ENCODE results near the gene RER1. TPM values are rescaled to one million over a fixed set of nuclear protein-coding genes. Genes with fewer than 3 reads are reported as not detected.

The RER1 gene
- total RNA-seq, 2 experiments from 2014 or later, result 60.5 to 138 TPM

DNA sequence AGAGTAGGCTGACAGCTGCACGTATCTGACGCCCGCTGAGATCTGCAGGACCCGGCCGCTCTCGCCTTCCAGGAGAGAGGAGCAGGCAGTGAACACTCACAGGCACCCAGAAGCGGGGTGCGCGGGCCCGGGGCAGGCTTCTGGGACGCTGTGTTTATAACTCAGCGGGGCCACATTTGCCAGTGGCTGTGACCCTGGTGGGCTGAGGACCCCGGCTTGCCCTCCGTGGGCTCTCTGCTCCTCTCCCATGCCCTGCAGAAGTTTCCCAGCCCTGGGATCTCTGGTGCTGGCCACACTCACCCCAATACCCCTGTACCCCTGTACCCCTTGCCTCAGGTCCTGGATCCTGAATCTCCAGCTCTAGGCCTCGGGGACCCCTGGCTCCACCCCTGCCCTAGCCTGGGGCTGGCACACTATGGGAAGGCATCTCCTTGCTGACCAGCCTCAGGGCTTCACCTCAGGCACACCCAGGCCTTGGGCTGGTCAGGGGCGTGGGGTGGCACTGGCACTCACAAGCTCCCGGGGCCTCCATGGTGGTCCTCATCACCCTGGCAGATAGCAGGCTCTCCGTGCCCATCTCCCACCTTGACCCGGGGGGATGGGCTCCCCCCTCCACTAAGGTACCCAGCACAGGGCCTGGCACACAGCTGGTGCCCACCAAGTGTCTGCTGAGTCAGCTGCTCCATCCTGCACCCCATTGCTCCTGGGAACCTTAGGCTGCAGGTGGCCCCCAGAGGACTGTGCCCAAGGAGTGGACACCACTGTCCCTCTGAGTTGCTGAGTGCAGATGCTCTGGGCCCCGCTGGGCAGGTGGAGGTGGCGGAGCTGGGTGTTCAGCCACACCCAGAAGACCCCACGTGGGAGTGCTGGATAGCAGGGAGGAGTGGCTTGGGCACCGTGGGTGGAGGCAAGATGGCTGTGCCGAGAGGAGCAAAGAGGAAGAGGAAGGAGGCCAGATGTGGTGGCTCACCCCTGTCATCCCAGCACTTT lies 32.7 kb upstream of the RER1 start:
- Histone ChIP-seq H3K4me3 (ENCODE audit: low read depth, low read length, poor library complexity, severe bottlenecking) (no peak overlapping the region), H3K4me1 (ENCODE audit: insufficient read depth, low read length, poor library complexity, severe bottlenecking) (no peaks in the 10 kb centered on the region), H3K9me3 (ENCODE audit: low read length) (no peaks in the 10 kb centered on the region; the same call in 1 of the 2 replicates), H3K79me2 (ENCODE audit: insufficient read depth, low read depth, low read length) (no peaks in the 10 kb centered on the region), H4K20me1 (ENCODE audit: insufficient read depth, low read length) (no peaks in the 10 kb centered on the region), H3K4me2 (ENCODE audit: low read length) (no peak overlapping the region), H3K9me2 (ENCODE audit: insufficient read depth, low read length) (no peaks in the 10 kb centered on the region), H3K27ac (ENCODE audit: low read depth, low read length, poor library complexity, severe bottlenecking) (no peak overlapping the region), H3K36me3 (ENCODE audit: insufficient read depth, low read length) (no peaks in the 10 kb centered on the region), H2AFZ (ENCODE audit: low read length) (no peak overlapping the region)
- POLR2A ChIA-PET, result no interaction called here
- no TSS peak for BruUV-seq (replicated peaks)
- TF ChIP-seq EZH2phosphoT487 (IDR thresholded peaks at IDR 0.05; ENCODE audit: borderline replicate concordance, low read depth, low read length), result no peak
- no peak for TF ChIP-seq CTCF (conservative IDR thresholded peaks at IDR 0.05; ENCODE audit: low read length)
- no peak for DNase-seq (ENCODE audit: low spot score)
- CTCF ChIA-PET (ENCODE audit: unreplicated experiment), result no interaction called here
- intact Hi-C loops (cut with micrococcal nuclease; ENCODE audit: unreplicated experiment), result no loop called here

DNA sequence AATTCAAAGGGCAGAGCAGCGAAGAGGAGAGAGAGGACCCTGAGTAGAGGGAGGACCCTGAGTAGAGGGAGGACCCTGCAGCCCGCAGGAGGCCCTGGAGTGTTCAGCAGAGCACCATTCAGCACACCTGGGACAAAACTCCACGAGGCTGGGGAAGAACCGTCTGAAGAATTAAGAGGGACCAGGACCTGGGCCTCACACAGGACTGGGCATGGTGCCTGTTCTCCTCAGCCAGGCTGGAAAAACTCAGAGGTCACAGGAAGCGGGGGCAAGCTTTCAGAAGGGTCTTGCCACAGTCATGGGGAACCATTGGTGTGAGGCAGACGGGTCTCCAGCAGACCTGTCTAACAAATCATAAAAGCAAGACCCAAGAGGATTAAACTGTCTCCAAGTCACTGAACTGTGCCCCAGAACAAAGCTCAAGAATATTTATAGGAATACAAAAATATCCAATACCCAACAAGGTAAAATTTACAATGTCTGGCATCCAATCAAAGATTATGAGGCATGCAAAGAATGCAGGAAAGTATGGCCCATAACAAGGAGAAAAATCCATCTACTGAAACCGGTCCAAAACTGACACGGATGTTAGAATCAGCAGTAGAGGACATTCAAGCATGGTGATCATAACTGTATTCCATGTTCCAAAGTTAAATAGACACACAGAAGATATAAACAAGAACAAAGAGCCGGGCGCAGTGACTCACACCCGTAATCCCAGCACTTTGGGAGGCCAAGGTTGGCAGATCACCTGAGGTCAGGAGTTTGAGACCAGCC lies 30.9 kb upstream of the RER1 start:
- intact Hi-C loops (cut with micrococcal nuclease; ENCODE audit: unreplicated experiment), result no loop called here

More for the DNA sequence above, 30.9 kb upstream of the RER1 start:
- Histone ChIP-seq H3K79me2 (ENCODE audit: insufficient read depth, low read depth, low read length) (no peaks in the 10 kb centered on the region), H3K36me3 (ENCODE audit: insufficient read depth, low read length) (no peaks in the 10 kb centered on the region), H3K9me2 (ENCODE audit: insufficient read depth, low read length) (no peaks in the 10 kb centered on the region), H3K4me3 (ENCODE audit: low read depth, low read length, poor library complexity, severe bottlenecking) (no peak overlapping the region), H3K27ac (ENCODE audit: low read depth, low read length, poor library complexity, severe bottlenecking) (no peak overlapping the region), H3K4me1 (ENCODE audit: insufficient read depth, low read length, poor library complexity, severe bottlenecking) (no peaks in the 10 kb centered on the region), H3K9me3 (ENCODE audit: low read length) (no peaks in the 10 kb centered on the region; the same call in 1 of the 2 replicates), H4K20me1 (ENCODE audit: insufficient read depth, low read length) (no peaks in the 10 kb centered on the region), H3K4me2 (ENCODE audit: low read length) (no peak overlapping the region), H2AFZ (ENCODE audit: low read length) (no peak overlapping the region)
- POLR2A ChIA-PET, result no interaction called here
- BruUV-seq (replicated peaks), result no TSS peak
- CTCF ChIA-PET (ENCODE audit: unreplicated experiment), result no interaction called here
- DNase-seq (ENCODE audit: low spot score), result no peak
- TF ChIP-seq CTCF (conservative IDR thresholded peaks at IDR 0.05; ENCODE audit: low read length) (no peak), EZH2phosphoT487 (IDR thresholded peaks at IDR 0.05; ENCODE audit: borderline replicate concordance, low read depth, low read length) (no peak)
